SK-N-MC (cell line): ENCODE results near the gene PCNA.

Source experiments
- EZH2 ChIP-seq: fragments of 200-600 bp; sonication (generic); IDR thresholded peaks from one replicate; pipeline ENCODE4 v1.6.1; 2017; ENCODE audit warnings: antibody characterized with exemption
- POLR2AphosphoS5 ChIP-seq: IDR thresholded peaks from 2 replicates; pipeline ENCODE4 v1.6.1; 2012; ENCODE audit warnings: mild to moderate bottlenecking, low read depth, low read length, borderline replicate concordance

- TF ChIP-seq EZH2 (no peak), POLR2AphosphoS5 (no peak)
Measured at GRCh38 chr20:5091902-5092301, 27.9 kb downstream of the PCNA start.
